ENCODE data around the gene MUSTN1. TPM values are rescaled to one million over a fixed set of nuclear protein-coding genes. Genes with fewer than 3 reads are reported as not detected.

Gene MUSTN1
- total RNA-seq, 1 donor from 2014 or later = 3.5 TPM

GRCh38 chr3:52839892-52840545, 5.2 kb upstream of the MUSTN1 start:
- peaks cover 10% of the 10 kb centered on the region for H3K27me3 Mint-ChIP-seq (ENCODE audit: unreplicated experiment)
- TF ChIP-seq, protein P1, sequence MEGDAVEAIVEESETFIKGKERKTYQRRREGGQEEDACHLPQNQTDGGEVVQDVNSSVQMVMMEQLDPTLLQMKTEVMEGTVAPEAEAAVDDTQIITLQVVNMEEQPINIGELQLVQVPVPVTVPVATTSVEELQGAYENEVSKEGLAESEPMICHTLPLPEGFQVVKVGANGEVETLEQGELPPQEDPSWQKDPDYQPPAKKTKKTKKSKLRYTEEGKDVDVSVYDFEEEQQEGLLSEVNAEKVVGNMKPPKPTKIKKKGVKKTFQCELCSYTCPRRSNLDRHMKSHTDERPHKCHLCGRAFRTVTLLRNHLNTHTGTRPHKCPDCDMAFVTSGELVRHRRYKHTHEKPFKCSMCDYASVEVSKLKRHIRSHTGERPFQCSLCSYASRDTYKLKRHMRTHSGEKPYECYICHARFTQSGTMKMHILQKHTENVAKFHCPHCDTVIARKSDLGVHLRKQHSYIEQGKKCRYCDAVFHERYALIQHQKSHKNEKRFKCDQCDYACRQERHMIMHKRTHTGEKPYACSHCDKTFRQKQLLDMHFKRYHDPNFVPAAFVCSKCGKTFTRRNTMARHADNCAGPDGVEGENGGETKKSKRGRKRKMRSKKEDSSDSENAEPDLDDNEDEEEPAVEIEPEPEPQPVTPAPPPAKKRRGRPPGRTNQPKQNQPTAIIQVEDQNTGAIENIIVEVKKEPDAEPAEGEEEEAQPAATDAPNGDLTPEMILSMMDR (IDR thresholded peaks at IDR 0.05; ENCODE audit: partially characterized antibody, unreplicated experiment) = no peak
- DNase-seq = no peak
- H3K4me3 Mint-ChIP-seq (ENCODE audit: unreplicated experiment) = no peak overlapping the region
- H3K27ac Mint-ChIP-seq (ENCODE audit: unreplicated experiment) = no peak overlapping the region
- peaks cover 6% of the 10 kb centered on the region for H3K9me3 Mint-ChIP-seq (ENCODE audit: unreplicated experiment)
- H3K36me3 Mint-ChIP-seq (ENCODE audit: unreplicated experiment) = no peaks in the 10 kb centered on the region
- peaks cover 25% of the 10 kb centered on the region for H3K4me1 Mint-ChIP-seq (ENCODE audit: low read depth, unreplicated experiment)

GRCh38 chr3:52839268-52839575, 4.4 kb upstream of the MUSTN1 start:
- H3K4me3 Mint-ChIP-seq (ENCODE audit: unreplicated experiment) = no peak overlapping the region
- peaks cover 30% of the 10 kb centered on the region for H3K4me1 Mint-ChIP-seq (ENCODE audit: low read depth, unreplicated experiment)
- peaks cover 8% of the 10 kb centered on the region for H3K9me3 Mint-ChIP-seq (ENCODE audit: unreplicated experiment)
- no peak overlapping the region for H3K27ac Mint-ChIP-seq (ENCODE audit: unreplicated experiment)
- peaks cover 8% of the 10 kb centered on the region for H3K27me3 Mint-ChIP-seq (ENCODE audit: unreplicated experiment)
- DNase-seq = no peak
- no peaks in the 10 kb centered on the region for H3K36me3 Mint-ChIP-seq (ENCODE audit: unreplicated experiment)
- TF ChIP-seq, protein P1 (IDR thresholded peaks at IDR 0.05; ENCODE audit: partially characterized antibody, unreplicated experiment) = no peak

- TF ChIP-seq, protein P1 (IDR thresholded peaks at IDR 0.05; ENCODE audit: partially characterized antibody, unreplicated experiment) = no peak
- Mint-ChIP-seq H3K4me3 (ENCODE audit: unreplicated experiment) (no peak overlapping the region), H3K27me3 (ENCODE audit: unreplicated experiment) (peaks cover 8% of the 10 kb centered on the region), H3K36me3 (ENCODE audit: unreplicated experiment) (no peaks in the 10 kb centered on the region), H3K4me1 (ENCODE audit: low read depth, unreplicated experiment) (peaks cover 30% of the 10 kb centered on the region), H3K27ac (ENCODE audit: unreplicated experiment) (no peak overlapping the region), H3K9me3 (ENCODE audit: unreplicated experiment) (peaks cover 8% of the 10 kb centered on the region)
- DNase-seq = no peak
These were observed 3.9 kb upstream of the MUSTN1 start for GRCh38 chr3:52838561-52839267.

- Mint-ChIP-seq H3K4me3 (ENCODE audit: unreplicated experiment) (peak overlapping the region; percentile 34), H3K4me1 (ENCODE audit: low read depth, unreplicated experiment) (peaks cover 23% of the 10 kb centered on the region), H3K27me3 (ENCODE audit: unreplicated experiment) (peaks cover 8% of the 10 kb centered on the region), H3K27ac (ENCODE audit: unreplicated experiment) (no peak overlapping the region), H3K36me3 (ENCODE audit: unreplicated experiment) (no peaks in the 10 kb centered on the region), H3K9me3 (ENCODE audit: unreplicated experiment) (peaks cover 10% of the 10 kb centered on the region)
- TF ChIP-seq, protein P1 (IDR thresholded peaks at IDR 0.05; ENCODE audit: partially characterized antibody, unreplicated experiment) = no peak
- DNase-seq = no peak
These were observed 2.2 kb upstream of the MUSTN1 start for GRCh38 chr3:52836986-52837385.

DNA sequence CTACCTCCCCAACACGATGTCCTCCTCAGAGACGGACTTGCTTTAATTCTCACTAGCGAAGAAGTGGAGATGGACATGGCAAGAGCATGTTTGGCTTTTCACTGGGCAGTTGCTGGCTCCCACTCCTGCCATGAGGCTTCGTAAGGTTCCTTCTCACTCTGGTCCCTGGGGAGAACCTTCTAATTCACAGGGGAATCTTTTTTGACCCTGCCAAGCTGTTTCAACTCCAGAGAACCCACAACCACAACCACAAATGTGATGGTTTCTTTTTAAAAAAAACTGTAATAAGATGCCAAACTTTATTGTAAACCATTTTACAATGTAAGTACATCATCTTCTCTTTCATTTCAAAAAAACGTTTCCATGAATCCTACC, 1.6 kb upstream of the MUSTN1 start:
- no peak overlapping the region for H3K27ac Mint-ChIP-seq (ENCODE audit: unreplicated experiment)
- H3K27me3 Mint-ChIP-seq (ENCODE audit: unreplicated experiment) = peaks cover 9% of the 10 kb centered on the region
- peaks cover 10% of the 10 kb centered on the region for H3K9me3 Mint-ChIP-seq (ENCODE audit: unreplicated experiment)
- peaks cover 26% of the 10 kb centered on the region for H3K4me1 Mint-ChIP-seq (ENCODE audit: low read depth, unreplicated experiment)
- peak overlapping the region; percentile 34 for H3K4me3 Mint-ChIP-seq (ENCODE audit: unreplicated experiment)
- TF ChIP-seq, protein P1 (IDR thresholded peaks at IDR 0.05; ENCODE audit: partially characterized antibody, unreplicated experiment) = no peak
- no peak for DNase-seq
- H3K36me3 Mint-ChIP-seq (ENCODE audit: unreplicated experiment) = no peaks in the 10 kb centered on the region
